ENCODE results near the gene APAF1.
A peak's percentile ranks its signal among the peaks of the same experiment; 100 is the strongest.

APAF1 gene

DNA sequence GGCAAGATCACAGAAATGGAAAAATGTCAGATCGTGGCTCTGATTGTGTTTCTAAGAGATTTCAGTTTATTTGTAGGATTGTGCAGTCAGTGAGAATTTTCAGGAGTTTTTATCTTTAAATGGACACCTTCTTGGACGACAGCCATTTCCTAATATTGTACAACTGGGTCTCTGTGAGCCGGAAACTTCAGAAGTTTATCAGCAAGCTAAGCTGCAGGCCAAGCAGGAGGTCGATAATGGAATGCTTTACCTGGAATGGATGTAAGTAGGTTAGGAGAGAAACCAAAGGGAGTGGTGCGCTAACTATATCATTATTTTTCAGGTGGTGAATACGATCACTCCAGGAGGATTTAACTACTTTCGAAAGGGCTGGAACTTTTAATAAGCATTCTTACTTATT lies 26.4 kb downstream of the APAF1 start:
- DNase-seq (ENCODE audit: low spot score): no peak

DNA sequence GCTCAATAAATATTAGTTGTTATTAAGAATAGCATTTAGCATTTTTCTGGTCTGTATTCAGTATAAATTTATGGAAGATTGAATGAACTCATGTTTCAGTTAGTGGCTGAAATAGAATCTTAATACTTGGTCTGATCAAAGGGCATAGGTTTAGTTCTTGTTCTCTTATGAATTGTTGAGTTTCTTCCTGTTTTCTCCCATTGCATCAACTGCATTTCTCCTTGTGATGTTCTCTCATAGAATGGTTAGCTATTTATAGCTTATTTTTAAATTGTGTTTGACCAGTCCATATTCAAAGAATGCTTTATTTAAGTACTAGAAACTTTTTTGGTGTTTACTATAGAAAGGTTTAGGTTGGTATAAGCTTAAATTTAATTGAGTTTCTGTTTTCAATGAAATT lies 29.8 kb downstream of the APAF1 start:
- DNase-seq (ENCODE audit: low spot score): no peak

DNA sequence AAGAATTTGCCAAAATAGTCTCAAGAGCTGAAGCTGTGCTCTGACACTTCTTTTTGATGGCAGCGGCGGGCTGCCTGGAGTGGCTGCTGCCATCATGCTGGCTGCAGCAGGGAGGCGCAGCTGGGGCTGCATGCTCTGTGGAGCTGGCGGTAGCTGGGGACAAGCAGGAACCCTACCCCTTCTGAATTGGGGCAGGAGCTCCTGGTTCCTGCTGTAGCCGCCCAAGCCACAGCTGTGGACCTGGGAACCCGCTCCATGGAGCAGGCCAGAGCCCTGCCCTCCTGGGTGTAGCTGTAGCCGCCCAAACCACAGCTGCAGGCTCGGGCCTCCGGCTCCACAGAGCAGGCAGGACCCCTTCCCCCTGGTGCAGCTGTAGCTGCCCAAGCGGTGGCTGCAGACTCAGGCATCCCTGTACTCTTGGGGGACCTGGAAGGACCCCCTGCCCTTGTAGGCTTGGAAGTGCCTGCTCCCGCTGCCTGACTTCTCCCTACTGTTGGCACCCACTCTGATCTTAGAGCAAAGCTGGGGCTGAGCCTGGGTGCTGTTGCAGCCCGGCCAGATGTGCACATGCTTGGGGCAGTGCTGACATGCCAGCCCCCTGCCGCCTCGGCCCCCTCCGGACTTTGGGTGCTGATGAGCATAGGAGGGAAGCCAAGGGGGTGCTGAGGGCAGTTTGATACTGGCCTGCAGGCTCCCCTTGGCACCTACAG lies 33.3 kb downstream of the APAF1 start:
- DNase-seq (ENCODE audit: low spot score): no peak

DNA sequence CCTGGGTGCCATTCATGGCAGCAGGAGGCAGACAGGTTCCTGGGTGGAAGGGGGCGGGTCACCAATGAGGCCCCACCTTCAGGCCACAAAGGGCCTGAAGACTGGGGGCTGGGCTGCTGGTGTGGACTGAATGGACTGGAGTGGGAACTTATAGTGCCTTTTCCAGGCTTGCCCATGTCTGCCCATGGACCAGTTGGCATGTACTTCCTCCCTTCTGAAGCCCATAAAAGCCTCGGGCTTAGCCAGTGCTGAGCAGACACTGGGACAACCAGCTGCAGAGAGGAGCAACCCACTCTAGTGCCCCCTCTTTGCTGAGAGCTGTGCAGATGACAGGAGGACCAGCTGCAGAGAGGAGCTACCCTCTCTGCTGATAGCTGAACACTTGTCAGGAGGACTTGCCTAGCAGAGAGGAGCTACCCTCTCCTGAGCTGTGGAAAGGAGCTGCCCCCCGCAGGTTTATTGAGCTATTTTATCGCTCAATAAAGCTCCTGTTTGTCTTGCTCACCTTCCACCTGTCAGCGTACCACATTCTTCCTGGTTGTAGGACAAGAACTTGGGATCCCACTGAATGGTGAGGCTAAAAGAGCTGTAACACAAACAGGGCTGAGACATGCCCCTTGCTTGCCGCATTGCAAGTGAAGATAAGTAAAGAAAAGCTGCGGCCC lies 34.0 kb downstream of the APAF1 start:
- DNase-seq (ENCODE audit: low spot score): no peak

DNA sequence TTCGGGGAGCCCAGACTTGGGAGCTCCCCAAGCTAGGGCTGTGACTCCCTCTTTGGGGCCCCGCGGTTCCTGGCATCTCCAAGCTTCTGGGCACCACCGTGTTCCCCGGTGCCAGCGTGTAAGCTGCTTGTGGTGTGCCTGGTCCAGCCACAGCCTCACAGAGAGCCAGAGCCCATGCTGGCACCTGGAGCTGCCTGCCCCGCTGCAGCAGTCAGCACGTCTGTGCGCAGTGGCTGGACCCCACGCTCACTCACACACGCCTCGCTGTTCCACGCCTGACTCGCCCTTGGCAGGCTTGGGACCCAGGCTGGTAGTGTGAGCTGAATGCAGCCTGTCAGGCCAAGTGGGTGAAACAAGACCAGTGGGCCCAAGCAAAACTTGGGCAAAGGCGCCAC lies 34.5 kb downstream of the APAF1 start:
- DNase-seq (ENCODE audit: low spot score): no peak

DNA sequence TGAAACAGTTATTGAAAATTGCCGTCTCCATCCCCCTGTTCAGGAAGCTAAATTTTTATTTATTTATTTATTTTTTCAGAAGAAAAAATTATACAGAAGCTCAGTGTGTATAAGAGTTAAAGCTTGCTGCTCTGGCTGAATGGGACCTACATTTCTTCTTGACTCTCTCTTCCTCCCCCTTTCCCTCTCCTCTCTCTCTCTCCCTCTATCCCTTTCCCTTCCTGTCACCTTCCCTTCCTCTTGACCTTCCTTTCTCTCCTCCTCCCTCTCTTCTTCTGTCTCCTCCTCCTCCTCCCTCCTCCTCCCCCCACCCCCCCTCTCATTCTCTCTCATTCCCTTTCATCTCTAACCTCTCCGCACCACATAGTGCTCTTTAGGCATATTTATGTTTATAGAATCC lies 39.1 kb downstream of the APAF1 start:
- DNase-seq (ENCODE audit: low spot score): no peak

DNA sequence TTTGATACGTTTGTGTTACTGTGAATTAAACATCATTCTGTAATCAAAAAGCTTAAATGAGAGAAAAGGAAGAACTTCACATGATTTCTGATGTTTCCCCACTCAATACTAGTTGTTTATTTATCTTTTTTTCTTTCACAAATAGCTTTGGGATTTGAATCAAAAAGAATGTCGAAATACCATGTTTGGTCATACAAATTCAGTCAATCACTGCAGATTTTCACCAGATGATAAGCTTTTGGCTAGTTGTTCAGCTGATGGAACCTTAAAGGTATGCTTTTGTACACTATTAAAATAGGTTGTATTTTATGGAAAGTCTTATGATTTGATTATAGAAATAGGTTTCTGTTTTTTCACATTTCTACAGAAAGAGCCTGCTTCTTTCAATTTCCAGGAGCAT lies 41.5 kb downstream of the APAF1 start:
- DNase-seq (ENCODE audit: low spot score): no peak

DNA sequence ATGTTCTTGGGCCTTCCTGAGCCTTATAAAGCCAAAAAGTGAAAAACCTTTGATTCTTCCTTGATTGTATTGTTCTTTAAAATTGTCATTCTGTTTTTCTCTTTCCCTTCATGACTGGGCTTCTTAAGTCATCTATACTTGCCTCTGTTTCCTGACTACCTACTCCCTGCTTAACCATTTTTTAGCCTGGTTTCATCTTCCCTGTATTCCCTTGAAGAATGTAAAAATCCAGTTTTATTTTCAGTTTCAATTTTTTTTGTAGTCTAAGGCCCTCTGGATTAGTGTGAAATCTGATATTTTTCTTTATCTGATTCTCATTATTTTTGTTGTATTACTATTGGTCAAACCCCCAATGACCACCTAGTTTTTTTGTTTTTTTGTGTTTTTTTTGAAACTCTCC lies 46.3 kb downstream of the APAF1 start:
- DNase-seq (ENCODE audit: low spot score): no peak

DNA sequence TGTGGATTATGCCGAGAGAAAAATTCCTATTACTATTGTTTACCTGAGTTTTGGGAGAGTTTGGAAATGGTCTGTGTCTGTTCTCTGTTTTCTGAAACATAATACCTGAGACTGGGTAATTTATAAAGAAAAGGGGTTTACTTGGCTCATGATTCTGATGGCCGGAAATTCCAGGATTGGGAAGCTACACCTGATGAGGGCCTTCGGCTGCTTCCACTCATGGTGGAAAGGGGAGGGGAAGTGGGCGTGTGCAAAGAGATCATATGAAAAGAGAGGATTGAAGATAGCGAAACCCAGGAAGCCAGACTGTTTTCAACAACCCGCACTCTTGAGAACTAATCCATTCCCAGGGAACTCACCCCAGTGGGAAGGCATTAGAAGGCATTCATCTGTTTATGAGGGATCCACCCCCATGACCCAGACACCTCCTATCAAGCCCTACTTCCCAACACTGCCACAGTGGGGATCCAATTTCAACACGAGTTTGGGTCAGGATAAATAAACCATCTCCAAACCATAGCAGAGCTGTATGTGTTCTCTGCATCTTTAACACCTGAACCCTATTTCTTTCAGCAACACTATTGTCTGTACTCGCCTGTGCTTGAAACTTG lies 51.1 kb downstream of the APAF1 start:
- no peak for DNase-seq (ENCODE audit: low spot score)

DNA sequence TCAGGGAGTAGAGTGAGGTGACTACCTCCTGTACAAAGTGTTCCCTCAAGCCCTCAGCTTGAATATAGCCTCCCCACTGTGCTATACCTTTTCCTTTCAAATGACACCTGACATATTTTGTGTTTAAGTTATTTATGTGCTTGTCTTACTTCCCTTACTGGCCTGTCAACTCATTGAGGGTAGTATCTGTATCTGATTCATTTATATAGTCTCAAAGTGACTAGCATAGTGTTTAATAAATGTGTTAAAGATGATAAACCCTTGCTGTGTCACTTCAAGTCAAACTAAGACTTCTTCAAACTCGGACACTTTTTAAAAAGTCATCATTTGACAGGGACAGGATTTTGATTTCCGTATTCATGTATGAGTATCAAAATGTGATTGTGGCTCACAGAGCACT lies 52.1 kb downstream of the APAF1 start:
- DNase-seq (ENCODE audit: low spot score): no peak

DNA sequence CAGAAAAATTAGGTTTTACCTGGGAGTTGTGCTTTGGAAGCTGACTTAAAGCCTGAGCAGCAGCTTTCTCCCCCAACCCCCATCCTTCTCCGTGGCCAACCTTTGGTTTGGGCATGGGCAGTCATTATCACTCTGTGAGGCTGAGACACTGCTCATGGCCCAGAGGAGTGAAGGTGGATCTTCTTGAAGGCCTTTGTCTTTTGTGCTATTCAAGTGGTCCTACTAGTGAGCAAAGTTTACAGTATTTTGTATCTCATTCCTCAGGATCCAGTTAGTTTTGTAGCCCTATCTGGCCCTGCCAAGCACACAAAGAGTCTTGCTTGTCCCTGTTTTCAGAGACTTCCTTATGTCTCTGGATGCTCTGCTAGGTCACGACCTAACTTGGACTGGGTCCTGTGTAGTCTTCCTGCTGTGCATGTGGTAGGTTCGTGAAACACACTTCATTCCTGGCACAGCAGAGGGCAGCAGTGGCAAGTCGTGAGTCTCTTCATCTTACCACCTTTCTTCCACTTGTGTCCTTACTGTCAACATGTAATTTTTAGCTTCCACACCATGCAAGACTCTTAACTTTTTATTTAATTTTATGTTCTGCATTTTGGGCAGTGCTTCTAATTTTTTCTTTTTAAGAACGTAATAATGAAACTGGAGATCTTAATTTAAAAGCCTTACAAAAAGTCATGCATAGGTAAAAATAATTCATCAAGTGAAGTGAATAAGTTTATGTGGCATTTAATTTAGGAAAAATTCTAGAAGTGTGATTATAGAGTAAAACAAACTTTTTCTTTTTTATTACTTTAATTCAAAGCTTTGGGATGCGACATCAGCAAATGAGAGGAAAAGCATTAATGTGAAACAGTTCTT lies 53.7 kb downstream of the APAF1 start:
- DNase-seq (ENCODE audit: low spot score): peak; percentile 61

DNA sequence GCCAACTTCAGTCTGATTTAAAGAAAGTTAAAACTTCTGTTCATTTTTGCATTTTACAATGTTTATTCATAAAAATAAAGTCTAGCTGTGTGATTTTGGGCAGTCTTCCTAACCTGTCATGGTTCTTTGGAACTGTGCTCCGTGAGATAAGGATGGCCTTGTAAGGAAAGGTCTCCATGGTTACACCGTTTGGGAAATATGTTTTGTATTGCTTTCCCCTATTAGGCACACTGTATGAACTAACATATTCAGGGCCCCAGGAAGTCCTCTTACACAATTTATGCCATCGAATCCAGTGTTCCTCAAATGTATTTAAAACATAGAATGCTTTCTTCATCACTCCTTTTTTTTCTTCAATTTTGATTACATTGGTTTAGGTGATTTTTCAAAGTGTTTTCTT lies 54.5 kb downstream of the APAF1 start:
- no peak for DNase-seq (ENCODE audit: low spot score)

DNA sequence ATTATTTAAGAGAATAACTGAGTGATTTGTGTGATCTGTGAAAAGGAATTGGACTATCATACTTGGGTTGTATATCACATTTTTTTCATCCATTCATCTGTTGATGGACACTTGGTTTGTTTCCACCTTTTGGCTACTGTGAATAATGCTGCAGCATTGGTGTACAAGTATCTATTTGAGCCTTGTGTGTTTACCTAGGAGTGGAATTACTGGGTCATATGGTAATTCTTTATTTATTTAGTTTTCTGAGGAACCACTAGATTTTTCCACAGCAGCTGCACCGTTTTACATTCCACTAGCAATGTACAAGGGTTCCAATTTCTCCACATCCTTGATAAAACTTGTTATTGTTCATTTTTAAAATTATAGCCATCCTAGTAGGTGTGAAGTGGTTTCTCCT lies 56.1 kb downstream of the APAF1 start:
- no peak for DNase-seq (ENCODE audit: low spot score)

DNA sequence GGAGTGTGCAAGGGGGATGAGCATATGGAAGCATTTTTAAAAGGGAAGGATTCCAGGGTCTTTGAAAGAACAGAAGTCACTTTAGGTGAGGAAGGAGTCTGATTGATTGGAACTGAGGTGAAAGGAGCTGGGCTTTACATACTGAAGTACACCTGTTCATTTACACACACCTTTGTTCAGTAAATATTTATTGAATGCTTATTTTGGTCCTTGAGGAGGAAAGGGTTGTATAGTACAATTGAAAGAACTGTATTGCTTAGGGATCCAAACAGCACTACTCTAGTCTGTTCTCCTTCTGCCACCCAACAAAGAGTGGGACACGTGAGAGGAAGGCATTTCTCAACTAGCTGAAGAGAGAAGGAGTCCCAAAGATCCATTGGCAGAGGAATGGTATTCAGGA lies 63.9 kb downstream of the APAF1 start:
- DNase-seq (ENCODE audit: low spot score): no peak

DNA sequence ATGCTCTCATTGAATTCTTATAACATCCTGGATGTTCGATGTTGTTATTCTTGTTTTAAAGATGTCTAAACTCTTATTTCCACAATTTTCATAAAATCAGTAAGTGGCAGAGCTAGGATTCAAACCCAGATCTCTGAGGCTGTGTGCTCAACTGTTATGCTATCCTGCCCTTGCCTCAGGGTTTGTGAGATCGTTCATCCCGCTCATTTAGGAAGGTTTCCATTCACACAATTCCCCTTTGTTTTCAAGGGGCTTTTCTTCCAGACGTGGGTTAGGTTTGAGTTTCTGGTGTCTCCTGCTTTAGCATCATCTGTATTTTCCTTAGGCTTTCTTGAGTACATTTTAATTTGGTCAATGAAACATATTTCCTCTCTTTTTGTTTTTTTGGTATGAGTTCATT lies 69.3 kb downstream of the APAF1 start:
- no peak for DNase-seq (ENCODE audit: low spot score)

DNA sequence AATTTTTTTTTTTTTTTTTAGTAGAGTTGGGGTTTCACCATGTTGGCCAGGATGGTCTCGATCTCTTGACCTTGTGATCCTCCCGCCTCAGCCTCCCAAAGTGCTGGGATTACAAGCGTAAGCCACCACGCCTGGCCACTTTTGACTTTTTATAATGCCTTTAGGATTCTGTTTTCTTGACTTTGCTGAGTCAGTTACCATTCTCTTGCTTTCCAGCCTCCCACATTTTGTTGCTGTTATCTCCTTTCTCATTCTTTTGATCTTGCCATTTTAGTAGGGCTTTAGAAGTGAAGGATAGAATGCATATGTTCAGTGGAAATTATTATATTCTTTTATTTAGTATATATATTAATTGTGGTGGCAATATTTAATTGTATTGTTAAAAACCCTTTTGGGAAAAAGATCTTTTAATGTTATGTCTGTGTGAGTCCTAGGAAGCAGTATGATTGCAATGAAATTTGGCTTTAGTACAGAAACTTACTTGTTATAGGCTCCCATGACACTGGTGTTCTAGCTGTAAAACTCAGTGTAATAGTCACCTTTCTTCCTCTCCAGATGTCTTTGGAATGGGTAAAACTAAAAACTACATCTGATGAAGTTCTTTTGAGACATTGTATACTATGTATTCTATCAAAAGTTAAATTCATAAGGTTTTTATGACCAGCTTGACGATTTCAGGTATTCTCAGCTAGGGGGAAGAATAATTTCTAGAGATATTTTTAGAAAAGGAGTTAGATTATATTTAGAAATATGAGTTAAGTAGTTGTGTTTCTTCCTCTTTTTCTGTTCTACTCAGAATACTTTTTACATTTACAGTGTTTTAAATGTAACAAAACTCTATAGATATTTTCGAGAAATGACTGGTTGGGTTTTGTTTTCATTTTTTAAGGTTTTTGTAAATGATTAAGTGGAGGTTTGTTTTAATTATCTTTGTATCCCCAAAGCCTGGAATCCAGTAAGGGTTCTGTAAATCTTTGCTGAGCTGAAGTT lies 74.7 kb downstream of the APAF1 start:
- DNase-seq (ENCODE audit: low spot score): no peak

DNA sequence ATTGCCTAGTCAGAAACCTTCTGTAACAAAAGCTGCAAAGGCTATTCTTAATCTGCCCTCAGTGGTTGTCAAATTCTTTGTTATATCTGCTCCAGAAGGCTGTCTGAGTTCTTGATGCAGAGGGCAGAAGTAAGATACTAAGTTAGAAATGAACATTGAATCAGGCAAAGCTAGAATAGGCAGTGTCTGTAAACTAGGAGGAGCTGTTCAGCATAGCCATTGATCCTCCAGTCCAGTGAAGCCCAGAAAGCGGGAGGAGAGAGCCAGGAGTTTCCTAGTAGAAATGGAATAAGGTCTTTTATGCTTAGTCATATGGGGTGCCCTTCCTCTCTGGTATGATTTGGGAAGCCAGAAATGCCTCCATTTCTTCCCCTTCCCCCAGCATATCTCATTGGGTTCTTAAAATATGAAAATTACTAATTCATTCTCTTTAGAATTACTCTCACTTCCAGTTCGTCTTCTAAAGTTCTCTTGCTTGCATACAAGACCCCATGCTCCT lies 76.2 kb downstream of the APAF1 start:
- no peak for DNase-seq (ENCODE audit: low spot score)

DNA sequence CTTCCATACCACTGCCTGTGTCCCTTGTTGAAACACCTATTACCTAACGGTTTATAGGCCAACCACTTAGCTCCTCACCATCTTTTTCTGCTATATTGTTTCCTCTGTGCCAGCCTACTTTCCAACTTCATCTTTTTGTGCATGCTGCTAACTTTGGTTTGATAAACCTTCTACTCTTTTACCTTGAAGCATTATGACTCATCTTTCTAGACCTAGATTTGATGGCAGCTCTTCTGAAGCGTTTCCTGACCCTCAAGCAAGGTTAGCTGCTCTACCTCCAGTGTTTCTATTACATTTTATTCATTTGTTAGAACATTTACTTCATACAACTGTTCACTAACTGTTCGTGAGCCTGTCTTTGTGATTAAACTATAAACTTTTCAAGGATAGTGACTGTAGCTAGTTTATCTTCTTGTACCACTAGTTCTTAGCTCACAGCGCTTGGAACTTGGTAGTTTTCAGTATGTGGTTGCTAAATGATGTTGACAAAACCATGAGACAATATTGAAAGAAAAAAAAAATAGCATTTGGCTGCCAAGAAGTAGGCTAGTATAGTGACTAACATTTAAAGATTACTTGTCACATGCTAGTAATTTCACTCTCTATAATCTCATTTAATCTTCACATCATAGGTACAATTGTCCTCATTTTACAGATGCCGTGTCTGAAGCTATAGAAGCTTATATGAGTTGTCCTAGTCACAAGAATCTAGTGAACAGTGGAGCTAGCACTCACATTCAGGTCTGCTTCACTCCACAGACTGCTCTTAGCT lies 79.5 kb downstream of the APAF1 start:
- DNase-seq (ENCODE audit: low spot score): no peak

DNA sequence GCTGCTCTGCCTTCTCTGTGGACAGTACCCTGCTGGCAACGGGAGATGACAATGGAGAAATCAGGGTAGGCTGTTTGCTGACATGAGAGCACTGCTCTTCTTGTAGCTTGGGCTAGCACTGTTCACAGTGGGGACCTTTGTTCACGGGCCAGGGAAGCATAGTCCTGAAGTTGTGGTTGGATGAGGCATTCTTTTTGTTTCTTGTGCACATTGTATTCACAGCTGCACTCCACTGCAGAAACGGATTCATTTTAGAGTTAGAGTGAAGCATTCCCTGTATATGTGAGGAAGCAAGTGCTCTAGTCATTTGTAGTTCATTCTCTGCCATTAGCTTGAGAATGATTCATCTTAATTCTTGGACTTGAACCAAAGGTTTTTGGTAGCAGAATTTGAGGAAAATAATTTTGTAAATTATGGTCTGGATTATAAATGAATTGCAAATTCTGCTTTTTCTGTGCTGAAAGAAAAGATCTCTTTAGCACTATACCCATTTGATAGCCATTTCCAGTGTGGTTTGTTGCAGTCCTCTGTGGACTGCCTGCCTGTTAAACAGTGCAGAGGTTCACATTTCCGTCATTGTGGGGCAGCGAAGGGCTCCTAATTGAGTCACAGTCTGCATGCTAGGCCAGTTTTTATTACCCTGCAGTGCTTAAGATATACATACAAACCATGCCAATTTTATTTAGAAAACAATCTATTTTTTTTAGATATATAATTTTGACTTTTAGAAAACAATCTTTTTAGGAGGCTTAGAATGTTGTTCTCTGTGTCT lies 80.6 kb downstream of the APAF1 start:
- peak; percentile 77 for DNase-seq (ENCODE audit: low spot score)

DNA sequence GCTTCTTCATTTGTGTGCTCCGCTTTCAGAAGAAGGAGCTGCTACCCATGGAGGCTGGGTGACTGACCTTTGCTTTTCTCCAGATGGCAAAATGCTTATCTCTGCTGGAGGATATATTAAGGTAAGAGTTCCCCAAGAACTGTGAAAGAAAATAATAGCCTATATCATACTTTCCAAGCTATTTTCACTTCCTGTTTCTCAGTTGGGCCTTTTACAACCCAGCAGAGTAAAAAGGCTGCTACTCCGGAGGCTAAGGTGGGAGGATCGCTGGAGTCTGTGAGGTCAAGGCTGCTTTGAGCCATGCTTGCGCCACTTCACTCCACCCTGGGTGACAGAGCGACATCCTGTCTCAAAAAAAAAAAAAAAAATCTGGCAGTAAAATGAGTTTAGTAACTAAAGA lies 82.1 kb downstream of the APAF1 start:
- no peak for DNase-seq (ENCODE audit: low spot score)

Data from AG08396 (cell line).